NOMO-1 treated with dmso at 0.1 percent for 144 hours (cell line): ENCODE measurements around the gene PRSS36.
"Not testable (repeated sequence)": the region's sequence is repeated elsewhere in the genome, so short reads cannot be mapped to it uniquely, and the experiment has no call there.

Experiments
- DNase-seq: peaks from one replicate; lab custom pipeline; 2025; ENCODE audit not compliant: unreplicated experiment; lab: John Stamatoyannopoulos, UW

PRSS36 gene

GRCh38 chr16:31106509-31107464 lies 43.1 kb downstream of the PRSS36 start:
- DNase-seq, result no peak

GRCh38 chr16:31105677-31106213 lies 44.1 kb downstream of the PRSS36 start:
- peak; percentile 78 for DNase-seq

- DNase-seq, result not testable (repeated sequence)
Measured at GRCh38 chr16:31100876-31101641, 48.8 kb downstream of the PRSS36 start.

- no peak for DNase-seq
Measured at GRCh38 chr16:31099860-31100638, 49.8 kb downstream of the PRSS36 start.

GRCh38 chr16:31094424-31095120 lies 55.3 kb downstream of the PRSS36 start, which contains the start of gene VKORC1:
Gene VKORC1 (minus strand): TSS chr16:31094797. CDS start chr16:31094729, 68 bp downstream.
- DNase-seq, result peak; percentile 98

GRCh38 chr16:31094088-31094423 lies 55.8 kb downstream of the PRSS36 start:
- DNase-seq, result no peak

GRCh38 chr16:31093132-31093703 lies 56.6 kb downstream of the PRSS36 start:
- DNase-seq, result no peak

- DNase-seq, result no peak
Measured at GRCh38 chr16:31092330-31092729, 57.5 kb downstream of the PRSS36 start.

- DNase-seq, result no peak
Measured at GRCh38 chr16:31090540-31090939, 59.3 kb downstream of the PRSS36 start.

- DNase-seq, result no peak
Measured at GRCh38 chr16:31089199-31089598, 60.7 kb downstream of the PRSS36 start.
